Neural cell (in vitro differentiated cells): Measurements from ENCODE around the gene SEC31A. TPM values are rescaled to one million over a fixed set of nuclear protein-coding genes. Genes with fewer than 3 reads are reported as not detected.

Source experiments
- H2AFZ ChIP-seq: fragments of 200-600, 300-800 bp; sonication (generic), shearing (Covaris generic); 2 replicates; pipeline ENCODE4 v1.6.0; 2014; ENCODE audit warnings: low read depth, mild to moderate bottlenecking, antibody characterized with exemption, low read length, moderate library complexity
- H3F3A ChIP-seq: fragments of 200-600 bp; shearing (Covaris generic); 2 replicates; pipeline ENCODE4 v1.6.1; 2016; ENCODE audit warnings: mild to moderate bottlenecking, moderate library complexity, mixed read lengths, antibody characterized with exemption, low read length; ENCODE audit not compliant: insufficient read depth, poor library complexity, severe bottlenecking
- H3K27ac ChIP-seq: fragments of 200-600, 300-800 bp; sonication (generic), shearing (Covaris generic); 2 replicates; pipeline ENCODE4 v1.5.1; 2014; ENCODE audit warnings: mild to moderate bottlenecking, low read length, moderate library complexity
- H3K27me3 ChIP-seq: fragments of 300-800, 200-600 bp; sonication (generic), shearing (Covaris generic); 2 replicates; pipeline ENCODE4 v1.6.0; 2014; ENCODE audit warnings: mild to moderate bottlenecking, low read depth, low read length, moderate library complexity; ENCODE audit not compliant: insufficient read depth
- H3K36me3 ChIP-seq: fragments of 300-800, 200-600 bp; sonication (generic), shearing (Covaris generic); 2 replicates; pipeline ENCODE4 v1.5.1; 2014; ENCODE audit warnings: mild to moderate bottlenecking, antibody characterized with exemption, low read length, moderate library complexity; ENCODE audit not compliant: insufficient read depth
- H3K4me2 ChIP-seq: fragments of 300-800, 200-600 bp; sonication (generic), shearing (Covaris generic); 2 replicates; pipeline ENCODE4 v1.6.0; 2014; ENCODE audit warnings: mild to moderate bottlenecking, low read length
- H3K4me3 ChIP-seq: fragments of 300-800, 200-600 bp; sonication (generic), shearing (Covaris generic); 2 replicates; pipeline ENCODE4 v1.5.1; 2014; ENCODE audit warnings: mild to moderate bottlenecking, low read length, moderate library complexity
- H3K79me2 ChIP-seq: fragments of 200-600 bp; shearing (Covaris generic); replicated peaks from 2 replicates; pipeline ENCODE4 v1.6.0; 2014; ENCODE audit warnings: mild to moderate bottlenecking, low read length, moderate library complexity; ENCODE audit not compliant: insufficient read depth
- H3K9ac ChIP-seq: fragments of 300-800, 200-600 bp; sonication (generic), shearing (Covaris generic); 2 replicates; pipeline ENCODE4 v1.6.1; 2016; ENCODE audit warnings: mild to moderate bottlenecking, low read length, mixed read lengths
- H3K9me2 ChIP-seq: fragments of 200-600 bp; shearing (Covaris generic); 2 replicates; pipeline ENCODE4 v1.6.1; 2016; ENCODE audit warnings: mild to moderate bottlenecking, low read length, mixed read lengths; ENCODE audit not compliant: insufficient read depth
- H3K9me3 ChIP-seq: fragments of 200-600, 300-800 bp; sonication (generic), shearing (Covaris generic); 2 replicates; pipeline ENCODE4 v1.6.1; 2016; ENCODE audit warnings: mild to moderate bottlenecking, mixed run types, low read length, moderate library complexity, mixed read lengths
- H4K20me1 ChIP-seq: fragments of 200-600 bp; shearing (Covaris generic); 2 replicates; pipeline ENCODE4 v1.6.1; 2016; ENCODE audit warnings: mild to moderate bottlenecking, mixed run types; ENCODE audit not compliant: insufficient read depth
- EP300 ChIP-seq: fragments of 450-650 bp; conservative IDR thresholded peaks from 2 replicates; pipeline ENCODE4 v1.6.1; 2014; ENCODE audit warnings: antibody characterized with exemption, mild to moderate bottlenecking, moderate library complexity; ENCODE audit not compliant: poor library complexity, severe bottlenecking
- EZH2 ChIP-seq: fragments of 200-600, 300-800 bp; shearing (Covaris generic), sonication (generic); IDR thresholded peaks from 2 replicates; pipeline ENCODE4 v1.6.1; 2014; ENCODE audit warnings: antibody characterized with exemption, low read length, borderline replicate concordance, mild to moderate bottlenecking; ENCODE audit not compliant: insufficient read depth, poor library complexity, severe bottlenecking
- POLR2AphosphoS5 ChIP-seq: IDR thresholded peaks from 2 replicates; pipeline ENCODE4 v1.6.1; 2012
- SMC3 ChIP-seq: fragments of 450-650 bp; conservative IDR thresholded peaks from 2 replicates; pipeline ENCODE4 v1.6.1; 2014; ENCODE audit warnings: antibody characterized with exemption, mild to moderate bottlenecking, moderate library complexity; ENCODE audit not compliant: poor library complexity
- TAF1 ChIP-seq: IDR thresholded peaks from 2 replicates; pipeline ENCODE4 v1.6.1; 2012; ENCODE audit warnings: low read depth
- polyA plus RNA-seq: library from polyadenylated mRNA; depleted of rRNA; stranded (reverse); fragments of >200 nt; gene quantifications from 2 replicates; pipeline ENCODE4 v1.2.3, GENCODE V29; 2014
- TF ChIP-seq, protein P1 (sequence below): fragments of 450-650 bp; IDR thresholded peaks from 2 replicates; pipeline ENCODE4 v1.5.1; 2014; ENCODE audit warnings: antibody characterized with exemption, mild to moderate bottlenecking, moderate library complexity; ENCODE audit not compliant: poor library complexity, severe bottlenecking
- TF ChIP-seq, protein P2 (sequence below): IDR thresholded peaks from 2 replicates; pipeline ENCODE4 v1.6.1; 2012; ENCODE audit warnings: borderline replicate concordance

SEC31A gene
- polyA plus RNA-seq, 1 donor from 2014 or later: 139 TPM

DNA sequence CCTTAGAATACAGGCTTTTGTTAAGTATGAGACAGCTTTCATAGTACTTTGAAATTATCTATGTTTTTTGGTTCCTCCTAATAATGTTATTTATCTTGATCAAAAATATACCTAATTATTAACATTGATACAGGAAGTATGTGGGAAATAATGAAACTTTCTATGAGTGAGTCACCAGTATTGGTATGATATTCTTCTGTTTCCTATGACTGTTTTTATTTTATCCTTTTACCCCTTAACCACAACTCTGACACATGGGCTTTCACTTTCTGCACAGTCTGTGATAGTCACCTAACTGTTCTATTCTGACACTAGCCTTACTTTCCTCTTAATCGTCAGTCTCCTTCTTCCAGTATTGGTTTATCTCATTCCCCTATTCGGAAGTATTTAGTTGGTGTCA lies 14.3 kb upstream of the SEC31A start:
- no peak overlapping the region for H3K27ac ChIP-seq
- no peaks in the 10 kb centered on the region for H3F3A ChIP-seq
- no peak overlapping the region for H3K9ac ChIP-seq
- no peaks in the 10 kb centered on the region for H3K36me3 ChIP-seq
- H3K4me2 ChIP-seq: no peak overlapping the region
- no peaks in the 10 kb centered on the region for H3K9me2 ChIP-seq
- peaks cover 16% of the 10 kb centered on the region for H3K79me2 ChIP-seq
- H3K4me3 ChIP-seq: no peak overlapping the region
- H2AFZ ChIP-seq: no peak overlapping the region
- H3K27me3 ChIP-seq: no peaks in the 10 kb centered on the region
- no peaks in the 10 kb centered on the region for H4K20me1 ChIP-seq
- no peaks in the 10 kb centered on the region for H3K9me3 ChIP-seq
- TF ChIP-seq, protein P1, sequence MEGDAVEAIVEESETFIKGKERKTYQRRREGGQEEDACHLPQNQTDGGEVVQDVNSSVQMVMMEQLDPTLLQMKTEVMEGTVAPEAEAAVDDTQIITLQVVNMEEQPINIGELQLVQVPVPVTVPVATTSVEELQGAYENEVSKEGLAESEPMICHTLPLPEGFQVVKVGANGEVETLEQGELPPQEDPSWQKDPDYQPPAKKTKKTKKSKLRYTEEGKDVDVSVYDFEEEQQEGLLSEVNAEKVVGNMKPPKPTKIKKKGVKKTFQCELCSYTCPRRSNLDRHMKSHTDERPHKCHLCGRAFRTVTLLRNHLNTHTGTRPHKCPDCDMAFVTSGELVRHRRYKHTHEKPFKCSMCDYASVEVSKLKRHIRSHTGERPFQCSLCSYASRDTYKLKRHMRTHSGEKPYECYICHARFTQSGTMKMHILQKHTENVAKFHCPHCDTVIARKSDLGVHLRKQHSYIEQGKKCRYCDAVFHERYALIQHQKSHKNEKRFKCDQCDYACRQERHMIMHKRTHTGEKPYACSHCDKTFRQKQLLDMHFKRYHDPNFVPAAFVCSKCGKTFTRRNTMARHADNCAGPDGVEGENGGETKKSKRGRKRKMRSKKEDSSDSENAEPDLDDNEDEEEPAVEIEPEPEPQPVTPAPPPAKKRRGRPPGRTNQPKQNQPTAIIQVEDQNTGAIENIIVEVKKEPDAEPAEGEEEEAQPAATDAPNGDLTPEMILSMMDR: no peak
- no peak for TF ChIP-seq EZH2
- TF ChIP-seq EP300: no peak
- TF ChIP-seq, protein P2, sequence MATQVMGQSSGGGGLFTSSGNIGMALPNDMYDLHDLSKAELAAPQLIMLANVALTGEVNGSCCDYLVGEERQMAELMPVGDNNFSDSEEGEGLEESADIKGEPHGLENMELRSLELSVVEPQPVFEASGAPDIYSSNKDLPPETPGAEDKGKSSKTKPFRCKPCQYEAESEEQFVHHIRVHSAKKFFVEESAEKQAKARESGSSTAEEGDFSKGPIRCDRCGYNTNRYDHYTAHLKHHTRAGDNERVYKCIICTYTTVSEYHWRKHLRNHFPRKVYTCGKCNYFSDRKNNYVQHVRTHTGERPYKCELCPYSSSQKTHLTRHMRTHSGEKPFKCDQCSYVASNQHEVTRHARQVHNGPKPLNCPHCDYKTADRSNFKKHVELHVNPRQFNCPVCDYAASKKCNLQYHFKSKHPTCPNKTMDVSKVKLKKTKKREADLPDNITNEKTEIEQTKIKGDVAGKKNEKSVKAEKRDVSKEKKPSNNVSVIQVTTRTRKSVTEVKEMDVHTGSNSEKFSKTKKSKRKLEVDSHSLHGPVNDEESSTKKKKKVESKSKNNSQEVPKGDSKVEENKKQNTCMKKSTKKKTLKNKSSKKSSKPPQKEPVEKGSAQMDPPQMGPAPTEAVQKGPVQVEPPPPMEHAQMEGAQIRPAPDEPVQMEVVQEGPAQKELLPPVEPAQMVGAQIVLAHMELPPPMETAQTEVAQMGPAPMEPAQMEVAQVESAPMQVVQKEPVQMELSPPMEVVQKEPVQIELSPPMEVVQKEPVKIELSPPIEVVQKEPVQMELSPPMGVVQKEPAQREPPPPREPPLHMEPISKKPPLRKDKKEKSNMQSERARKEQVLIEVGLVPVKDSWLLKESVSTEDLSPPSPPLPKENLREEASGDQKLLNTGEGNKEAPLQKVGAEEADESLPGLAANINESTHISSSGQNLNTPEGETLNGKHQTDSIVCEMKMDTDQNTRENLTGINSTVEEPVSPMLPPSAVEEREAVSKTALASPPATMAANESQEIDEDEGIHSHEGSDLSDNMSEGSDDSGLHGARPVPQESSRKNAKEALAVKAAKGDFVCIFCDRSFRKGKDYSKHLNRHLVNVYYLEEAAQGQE: no peak
- no peak for TF ChIP-seq TAF1
- no peak for TF ChIP-seq POLR2AphosphoS5
- no peak for TF ChIP-seq SMC3

DNA sequence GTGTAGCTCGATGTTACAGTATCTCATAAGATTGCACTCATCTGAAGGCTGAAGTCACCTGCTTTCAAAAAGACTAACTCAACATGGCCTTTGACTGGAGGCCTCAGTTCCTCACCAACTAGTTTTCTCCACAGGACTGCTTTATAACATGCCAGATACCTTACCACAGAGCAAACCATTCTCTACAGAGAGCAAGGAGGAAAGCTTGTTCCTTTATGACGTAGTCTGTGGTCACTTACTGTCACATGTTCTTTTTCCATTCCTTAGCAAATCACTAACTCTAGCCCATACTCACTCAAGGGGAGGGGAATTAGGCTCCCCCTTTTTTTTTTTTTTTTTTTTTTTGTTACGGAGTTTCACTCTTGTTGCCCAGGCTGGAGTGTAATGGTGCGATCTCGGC lies 12.8 kb upstream of the SEC31A start:
- H3K36me3 ChIP-seq: no peaks in the 10 kb centered on the region
- no peak overlapping the region for H3K4me2 ChIP-seq
- H3K79me2 ChIP-seq: peaks cover 27% of the 10 kb centered on the region
- no peak overlapping the region for H3K27ac ChIP-seq
- H3K27me3 ChIP-seq: no peaks in the 10 kb centered on the region
- H2AFZ ChIP-seq: no peak overlapping the region
- H3K4me3 ChIP-seq: no peak overlapping the region
- H3K9me3 ChIP-seq: no peaks in the 10 kb centered on the region
- TF ChIP-seq EZH2: no peak
- TF ChIP-seq, protein P1: no peak
- no peak for TF ChIP-seq SMC3
- TF ChIP-seq, protein P2: no peak
- TF ChIP-seq POLR2AphosphoS5: no peak
- no peaks in the 10 kb centered on the region for H3K9me2 ChIP-seq
- H3K9ac ChIP-seq: no peak overlapping the region
- H3F3A ChIP-seq: no peaks in the 10 kb centered on the region
- no peaks in the 10 kb centered on the region for H4K20me1 ChIP-seq
